VCaP (cell line): ENCODE measurements around the gene POLH.
"Not testable (repeated sequence)": the region's sequence is repeated elsewhere in the genome, so short reads cannot be mapped to it uniquely, and the experiment has no call there.

Source experiments
- H3K27ac ChIP-seq: fragments of 450-650 bp; 2 replicates; pipeline ENCODE4 v1.5.1; 2017
- TF ChIP-seq, protein P1 (sequence below): fragments of 450-650 bp; conservative IDR thresholded peaks from 2 replicates; pipeline ENCODE4 v1.5.1; 2017; ENCODE audit warnings: mild to moderate bottlenecking, moderate library complexity

Gene POLH

DNA sequence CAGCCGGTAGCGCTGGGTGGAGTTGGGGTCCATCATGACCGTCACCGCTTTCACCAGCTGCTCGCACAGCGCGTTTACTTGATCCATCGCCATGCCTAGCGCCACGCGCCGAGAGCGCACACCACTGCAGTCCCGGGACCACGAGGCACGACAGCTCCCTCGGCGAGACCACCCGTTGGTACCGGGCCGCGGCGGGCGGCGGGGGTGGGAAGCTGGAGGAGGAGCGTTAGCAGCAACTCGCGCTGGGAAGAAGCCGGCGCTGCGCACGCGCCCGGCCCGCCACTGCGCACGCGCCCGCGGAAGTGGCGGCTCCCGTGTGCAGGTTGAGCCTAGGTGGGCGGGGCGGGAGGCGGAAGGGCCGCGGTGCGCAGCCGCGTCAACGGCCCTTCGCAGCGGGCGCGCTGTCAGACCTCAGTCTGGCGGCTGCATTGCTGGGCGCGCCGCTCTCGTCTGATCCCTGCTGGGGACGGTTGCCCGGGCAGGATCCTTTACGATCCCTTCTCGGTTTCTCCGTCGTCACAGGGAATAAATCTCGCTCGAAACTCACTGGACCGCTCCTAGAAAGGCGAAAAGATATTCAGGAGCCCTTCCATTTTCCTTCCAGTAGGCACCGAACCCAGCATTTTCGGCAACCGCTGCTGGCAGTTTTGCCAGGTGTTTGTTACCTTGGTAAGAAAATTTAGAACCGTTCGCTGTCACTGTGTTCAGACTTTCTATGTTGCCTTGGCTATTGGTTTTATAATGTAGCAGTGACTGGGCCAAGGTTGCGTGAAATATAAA is at the start of gene POLH, which contains the start of gene XPO5:
Gene POLH (plus strand): TSS at position 414 of the 780 bp plus-strand sequence. CDS start 6,135 bp downstream, outside the sequence.
Gene XPO5 (minus strand): TSS at position 267 of the 780 bp plus-strand sequence. CDS start 174 bp downstream, at position 93.
- TF ChIP-seq, protein P1, sequence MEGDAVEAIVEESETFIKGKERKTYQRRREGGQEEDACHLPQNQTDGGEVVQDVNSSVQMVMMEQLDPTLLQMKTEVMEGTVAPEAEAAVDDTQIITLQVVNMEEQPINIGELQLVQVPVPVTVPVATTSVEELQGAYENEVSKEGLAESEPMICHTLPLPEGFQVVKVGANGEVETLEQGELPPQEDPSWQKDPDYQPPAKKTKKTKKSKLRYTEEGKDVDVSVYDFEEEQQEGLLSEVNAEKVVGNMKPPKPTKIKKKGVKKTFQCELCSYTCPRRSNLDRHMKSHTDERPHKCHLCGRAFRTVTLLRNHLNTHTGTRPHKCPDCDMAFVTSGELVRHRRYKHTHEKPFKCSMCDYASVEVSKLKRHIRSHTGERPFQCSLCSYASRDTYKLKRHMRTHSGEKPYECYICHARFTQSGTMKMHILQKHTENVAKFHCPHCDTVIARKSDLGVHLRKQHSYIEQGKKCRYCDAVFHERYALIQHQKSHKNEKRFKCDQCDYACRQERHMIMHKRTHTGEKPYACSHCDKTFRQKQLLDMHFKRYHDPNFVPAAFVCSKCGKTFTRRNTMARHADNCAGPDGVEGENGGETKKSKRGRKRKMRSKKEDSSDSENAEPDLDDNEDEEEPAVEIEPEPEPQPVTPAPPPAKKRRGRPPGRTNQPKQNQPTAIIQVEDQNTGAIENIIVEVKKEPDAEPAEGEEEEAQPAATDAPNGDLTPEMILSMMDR: peak; percentile 61
- H3K27ac ChIP-seq: peak within 1 kb of the TSS; percentile 90

DNA sequence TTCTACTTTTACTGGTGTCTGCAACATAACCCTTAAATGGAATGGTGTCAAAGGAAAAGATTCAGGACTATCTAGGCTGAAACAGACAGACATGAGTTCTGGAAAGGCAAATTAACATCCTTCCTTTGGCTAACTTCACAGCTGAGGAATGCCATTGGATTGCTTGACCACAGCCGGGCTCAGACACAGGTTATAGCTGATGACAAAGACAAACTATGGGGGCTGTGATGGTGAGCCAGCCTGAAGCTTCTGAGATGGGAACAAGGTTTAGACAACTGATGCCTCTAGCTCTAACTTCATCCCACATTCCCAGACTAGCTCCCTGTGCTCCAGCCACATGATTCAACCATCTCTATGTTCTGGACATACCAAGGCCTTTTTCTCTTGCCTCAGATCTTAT is 43.8 kb upstream of the POLH start:
- TF ChIP-seq, protein P1: no peak
- no peak overlapping the region for H3K27ac ChIP-seq

DNA sequence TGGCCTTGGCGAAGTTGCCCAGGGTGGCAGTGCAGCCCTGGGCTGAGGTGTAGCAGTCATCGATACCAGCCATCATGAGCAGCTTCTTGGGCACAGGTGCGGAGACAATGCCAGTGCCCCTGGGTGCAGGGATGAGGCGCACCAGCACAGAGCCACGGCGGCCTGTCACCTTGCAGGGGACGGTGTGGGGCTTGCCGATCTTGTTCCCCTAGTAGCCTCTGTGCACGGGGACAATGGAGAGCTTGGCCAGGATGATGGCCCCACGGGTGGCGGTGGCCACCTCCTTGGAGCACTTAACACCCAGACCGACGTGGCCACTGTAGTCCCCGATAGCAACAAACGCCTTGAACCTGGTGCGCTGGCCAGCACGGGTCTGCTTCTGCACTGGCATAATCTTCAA is 37.0 kb upstream of the POLH start:
- not testable (repeated sequence) for H3K27ac ChIP-seq

DNA sequence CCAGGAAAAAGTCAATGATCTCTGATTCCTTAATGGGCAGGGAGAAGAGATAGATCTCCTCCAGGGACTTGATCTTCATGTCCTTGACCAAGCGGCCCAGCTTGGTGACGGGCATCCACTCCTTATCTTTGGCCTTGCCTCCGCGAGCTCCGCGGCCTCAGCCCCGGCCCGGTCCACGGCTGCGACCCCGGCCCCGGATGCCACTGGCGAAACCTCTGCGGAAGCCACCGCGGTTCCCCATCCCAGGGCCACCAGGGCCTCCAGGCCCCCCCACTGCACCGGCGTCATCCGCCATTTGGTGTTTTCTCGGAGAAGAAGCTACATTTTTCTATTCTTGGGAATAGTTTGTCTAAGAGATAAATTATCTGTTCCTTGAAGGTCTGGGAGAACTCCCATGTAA is 36.6 kb upstream of the POLH start:
- H3K27ac ChIP-seq: not testable (repeated sequence)

DNA sequence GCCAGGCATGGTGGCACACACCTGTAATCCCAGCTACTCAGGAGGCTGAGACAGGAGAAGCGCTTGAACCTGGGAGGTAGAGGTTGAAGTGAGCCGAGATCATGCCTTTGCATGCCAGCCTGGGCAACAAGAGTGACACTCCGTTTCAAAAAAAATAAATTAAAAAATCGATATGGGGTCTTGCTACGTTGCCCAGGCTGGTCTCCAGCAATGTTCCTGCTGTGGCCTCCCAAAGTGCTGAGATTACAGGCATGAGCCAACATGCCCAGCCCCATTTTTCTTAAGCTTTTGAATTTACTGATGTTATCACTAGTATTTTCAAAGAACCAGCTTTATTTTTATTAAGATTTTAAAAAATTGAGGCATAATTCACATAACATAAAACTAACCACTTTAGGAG is 35.5 kb upstream of the POLH start:
- TF ChIP-seq, protein P1: no peak
- no peak overlapping the region for H3K27ac ChIP-seq

DNA sequence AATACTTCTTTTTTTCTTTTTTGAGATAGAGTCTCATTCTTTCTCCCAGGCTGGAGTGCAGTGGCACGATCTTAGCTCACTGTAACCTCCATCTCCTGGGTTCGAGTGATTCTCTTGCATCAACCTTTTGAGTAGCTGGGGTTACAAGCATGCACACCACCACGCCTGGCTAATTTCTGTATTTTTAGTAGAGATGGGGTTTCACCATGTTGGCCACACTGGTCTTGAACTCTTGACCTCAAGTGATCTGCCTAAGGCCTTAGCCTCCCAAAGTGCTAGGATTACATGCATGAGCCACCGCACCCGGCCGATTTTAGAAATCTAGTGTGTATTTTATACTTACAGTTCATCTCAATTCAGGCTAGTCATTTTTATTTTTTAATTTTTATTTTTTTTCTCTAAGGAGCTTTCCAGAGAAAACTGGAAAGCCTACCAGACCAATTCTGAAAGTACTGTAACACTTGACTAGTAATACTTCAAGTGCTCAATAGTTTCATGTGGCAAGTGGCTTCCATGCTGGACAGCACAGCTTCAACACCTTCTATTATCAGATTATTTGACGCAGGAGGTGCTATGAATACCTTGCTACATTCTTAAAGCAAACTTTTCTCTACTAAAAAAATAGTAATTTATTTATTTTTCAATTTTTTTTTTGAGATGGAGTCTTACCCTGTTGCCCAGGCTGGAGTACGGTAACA is 34.1 kb upstream of the POLH start:
- TF ChIP-seq, protein P1: no peak
- no peak overlapping the region for H3K27ac ChIP-seq

DNA sequence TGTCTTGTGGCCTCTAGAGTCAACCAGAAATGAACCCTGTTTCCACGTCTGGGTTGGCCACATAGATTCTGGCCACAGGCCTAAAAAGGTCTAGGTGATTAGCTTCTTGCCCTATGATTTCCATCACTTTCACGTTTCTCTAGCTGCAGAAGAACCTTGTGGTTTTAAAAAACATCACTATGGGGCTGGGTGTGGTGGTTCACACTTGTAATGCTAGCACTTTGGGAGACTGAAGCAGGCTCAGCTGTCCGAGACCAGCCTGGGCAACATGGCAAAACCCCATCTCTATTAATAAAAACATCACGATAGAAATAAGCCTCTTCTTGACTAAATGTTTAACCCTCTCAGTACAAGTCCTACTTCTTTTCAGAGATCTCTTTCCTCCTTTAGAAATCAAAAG is 31.5 kb upstream of the POLH start:
- TF ChIP-seq, protein P1: no peak

DNA sequence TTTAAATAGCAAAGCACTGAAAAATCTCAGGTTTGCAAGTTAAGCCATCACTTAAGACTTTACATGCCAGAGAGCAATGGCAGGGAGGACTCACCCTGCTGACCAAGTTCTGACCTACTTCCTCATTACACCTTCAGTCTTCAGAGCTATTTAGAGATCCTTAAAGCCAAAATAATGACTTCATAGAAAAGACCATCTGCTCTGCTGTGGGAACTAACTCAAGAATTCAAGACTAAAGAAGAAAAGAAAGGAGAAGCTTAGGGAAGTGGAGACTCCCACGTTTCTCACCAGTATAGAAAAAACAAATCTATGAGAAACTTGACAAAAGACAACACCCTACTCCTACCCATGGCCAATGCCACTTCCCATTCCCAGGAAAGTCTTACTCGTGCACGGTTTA is 28.8 kb upstream of the POLH start:
- H3K27ac ChIP-seq: no peak overlapping the region

More for the DNA sequence above, 31.5 kb upstream of the POLH start:
- H3K27ac ChIP-seq: no peak overlapping the region

DNA sequence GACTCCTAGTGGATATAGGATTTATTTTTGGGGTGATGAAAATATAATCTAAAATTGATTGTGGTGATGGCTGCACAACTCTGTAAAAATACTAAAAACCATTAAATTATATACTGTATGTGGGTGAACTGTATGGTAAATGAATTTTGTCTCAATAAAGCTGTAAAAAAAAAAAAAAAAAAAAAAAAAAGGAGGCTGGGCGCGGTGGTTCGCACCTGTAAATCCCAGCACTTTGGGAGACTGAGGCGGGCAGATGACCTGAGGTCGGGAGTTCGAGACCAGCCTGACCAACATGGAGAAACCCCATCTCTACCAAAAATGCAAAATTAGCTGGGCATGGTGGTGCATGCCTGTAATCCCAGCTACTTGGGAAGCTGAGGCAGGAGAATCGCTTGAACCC is 18.4 kb upstream of the POLH start:
- H3K27ac ChIP-seq: not testable (repeated sequence)

More for the DNA sequence above, 28.8 kb upstream of the POLH start:
- TF ChIP-seq, protein P1: no peak
